RWPE2 (cell line): ENCODE measurements around the gene GALNT10.

Source experiments
- ATAC-seq: fragments of 200-7000 bp; cut with Tn5 transposase; 3 replicates; pipeline ENCODE4 v1.9.1; 2021; ENCODE audit warnings: low read depth
- DNase-seq: peaks from one replicate; pipeline ENCODE4 v3.0.0-alpha.2; 2020; ENCODE audit warnings: low spot score
- H3K27ac ChIP-seq: fragments of 450-650 bp; 2 replicates; pipeline ENCODE4 v1.5.1; 2017; ENCODE audit warnings: mild to moderate bottlenecking; ENCODE audit not compliant: poor library complexity, severe bottlenecking
- H3K27me3 ChIP-seq: fragments of 250-450 bp; sonication (Bioruptor Pico); 2 replicates; pipeline ENCODE4 v1.5.1; 2021; ENCODE audit warnings: mild to moderate bottlenecking, moderate library complexity; ENCODE audit not compliant: insufficient read depth, poor library complexity, severe bottlenecking
- H3K36me3 ChIP-seq: fragments of 250-450 bp; sonication (Bioruptor Pico); 2 replicates; pipeline ENCODE4 v1.5.1; 2020; ENCODE audit warnings: low read depth, mild to moderate bottlenecking, moderate library complexity
- H3K4me1 ChIP-seq: fragments of 250-450 bp; sonication (Bioruptor Pico); 2 replicates; pipeline ENCODE4 v1.5.1; 2021; ENCODE audit warnings: mild to moderate bottlenecking, moderate library complexity; ENCODE audit not compliant: insufficient read depth, poor library complexity, severe bottlenecking
- H3K4me3 ChIP-seq: fragments of 250-450 bp; sonication (Bioruptor Pico); 2 replicates; pipeline ENCODE4 v1.5.1; 2021; ENCODE audit warnings: mild to moderate bottlenecking, moderate library complexity; ENCODE audit not compliant: severe bottlenecking
- H3K9me3 ChIP-seq: fragments of 250-450 bp; sonication (Bioruptor Pico); 2 replicates; pipeline ENCODE4 v1.5.1; 2021; ENCODE audit warnings: mild to moderate bottlenecking, moderate library complexity; ENCODE audit not compliant: severe bottlenecking
- TF ChIP-seq, protein P1 (sequence below): fragments of 450-650 bp; IDR thresholded peaks from one replicate; pipeline ENCODE4 v1.5.1; 2017; ENCODE audit warnings: mild to moderate bottlenecking, moderate library complexity; ENCODE audit not compliant: poor library complexity, severe bottlenecking

GALNT10 gene

GRCh38 chr5:154345255-154345952 lies 154.9 kb downstream of the GALNT10 start:
- ATAC-seq (no peak), DNase-seq (no peak)
- TF ChIP-seq, protein P1, sequence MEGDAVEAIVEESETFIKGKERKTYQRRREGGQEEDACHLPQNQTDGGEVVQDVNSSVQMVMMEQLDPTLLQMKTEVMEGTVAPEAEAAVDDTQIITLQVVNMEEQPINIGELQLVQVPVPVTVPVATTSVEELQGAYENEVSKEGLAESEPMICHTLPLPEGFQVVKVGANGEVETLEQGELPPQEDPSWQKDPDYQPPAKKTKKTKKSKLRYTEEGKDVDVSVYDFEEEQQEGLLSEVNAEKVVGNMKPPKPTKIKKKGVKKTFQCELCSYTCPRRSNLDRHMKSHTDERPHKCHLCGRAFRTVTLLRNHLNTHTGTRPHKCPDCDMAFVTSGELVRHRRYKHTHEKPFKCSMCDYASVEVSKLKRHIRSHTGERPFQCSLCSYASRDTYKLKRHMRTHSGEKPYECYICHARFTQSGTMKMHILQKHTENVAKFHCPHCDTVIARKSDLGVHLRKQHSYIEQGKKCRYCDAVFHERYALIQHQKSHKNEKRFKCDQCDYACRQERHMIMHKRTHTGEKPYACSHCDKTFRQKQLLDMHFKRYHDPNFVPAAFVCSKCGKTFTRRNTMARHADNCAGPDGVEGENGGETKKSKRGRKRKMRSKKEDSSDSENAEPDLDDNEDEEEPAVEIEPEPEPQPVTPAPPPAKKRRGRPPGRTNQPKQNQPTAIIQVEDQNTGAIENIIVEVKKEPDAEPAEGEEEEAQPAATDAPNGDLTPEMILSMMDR, result no peak
- Histone ChIP-seq H3K4me3 (no peak overlapping the region), H3K27me3 (no peaks in the 10 kb centered on the region), H3K36me3 (no peaks in the 10 kb centered on the region), H3K9me3 (no peaks in the 10 kb centered on the region), H3K27ac (no peak overlapping the region), H3K4me1 (no peaks in the 10 kb centered on the region)

DNA sequence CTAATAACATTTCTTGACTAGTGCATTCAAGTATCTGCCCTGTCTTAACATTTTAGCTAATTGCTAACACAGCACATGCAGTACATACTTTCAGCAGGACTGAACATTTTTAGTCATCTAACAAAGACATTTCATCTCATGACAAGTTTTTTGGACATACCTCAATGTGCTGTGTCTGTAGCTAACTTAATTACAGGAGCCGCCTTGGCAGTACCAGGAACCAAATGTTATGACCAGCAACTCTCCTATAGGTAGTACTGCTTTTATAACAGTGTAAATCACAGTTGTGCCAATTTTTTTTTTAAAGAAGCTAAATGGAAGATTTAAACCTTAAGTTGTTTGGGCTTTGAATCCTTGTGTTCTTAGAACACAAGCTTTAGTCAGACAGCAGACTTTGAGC lies 155.9 kb downstream of the GALNT10 start:
- no peaks in the 10 kb centered on the region for H3K36me3 ChIP-seq

DNA sequence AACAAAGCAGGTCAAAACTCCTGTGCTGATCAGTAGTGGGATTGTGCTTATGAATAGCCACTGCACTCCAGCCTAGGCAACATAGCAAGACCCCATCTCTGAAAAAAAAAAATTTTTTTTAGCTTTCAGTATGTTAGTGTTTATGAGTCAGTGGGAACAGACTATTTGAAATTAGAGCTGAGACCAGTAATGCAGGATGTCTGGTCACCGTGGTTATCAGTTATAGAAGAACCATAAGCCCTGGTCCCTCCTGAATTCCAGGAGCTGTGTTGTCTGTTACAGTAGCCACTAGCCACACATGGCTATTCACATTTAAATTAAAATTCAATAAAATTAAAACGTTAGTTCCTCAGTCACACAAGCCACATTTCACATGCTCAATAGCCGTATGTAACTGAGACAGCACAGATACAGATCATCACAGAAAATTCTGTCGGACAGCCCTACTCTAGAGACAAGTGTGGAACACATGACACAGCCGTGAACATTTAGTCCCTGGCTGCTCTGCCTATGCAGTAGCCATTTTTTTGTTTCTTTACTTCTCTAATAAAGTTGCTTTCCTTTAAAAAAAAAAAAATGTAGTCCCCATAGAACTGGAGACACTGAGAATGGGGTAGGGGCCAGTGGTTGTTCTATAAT lies 159.2 kb downstream of the GALNT10 start:
- ATAC-seq, result no peak
- H3K36me3 ChIP-seq, result no peaks in the 10 kb centered on the region

More for the DNA sequence above, 155.9 kb downstream of the GALNT10 start:
- H3K27me3 ChIP-seq, result no peaks in the 10 kb centered on the region
- no peak overlapping the region for H3K4me3 ChIP-seq
- H3K9me3 ChIP-seq, result no peaks in the 10 kb centered on the region
- H3K27ac ChIP-seq, result no peak overlapping the region
- ATAC-seq (no peak), DNase-seq (no peak)
- H3K4me1 ChIP-seq, result no peaks in the 10 kb centered on the region
- TF ChIP-seq, protein P1, result no peak

GRCh38 chr5:154351141-154351540 lies 160.6 kb downstream of the GALNT10 start:
- ATAC-seq, result no peak
- DNase-seq, result no peak
- Histone ChIP-seq H3K4me1 (peaks cover 14% of the 10 kb centered on the region), H3K27me3 (no peaks in the 10 kb centered on the region), H3K9me3 (no peaks in the 10 kb centered on the region), H3K36me3 (no peaks in the 10 kb centered on the region), H3K27ac (peak overlapping the region; percentile 3), H3K4me3 (no peak overlapping the region)
- TF ChIP-seq, protein P1, result no peak

More for the DNA sequence above, 159.2 kb downstream of the GALNT10 start:
- Histone ChIP-seq H3K4me1 (peaks cover 5% of the 10 kb centered on the region), H3K4me3 (no peak overlapping the region), H3K9me3 (no peaks in the 10 kb centered on the region), H3K27ac (no peak overlapping the region), H3K27me3 (no peaks in the 10 kb centered on the region)
- TF ChIP-seq, protein P1, result no peak
- no peak for DNase-seq

GRCh38 chr5:154351566-154351965 lies 161.0 kb downstream of the GALNT10 start:
- H3K27me3 ChIP-seq, result no peaks in the 10 kb centered on the region
- DNase-seq, result no peak
- H3K9me3 ChIP-seq, result no peaks in the 10 kb centered on the region
- TF ChIP-seq, protein P1, result no peak
- H3K4me3 ChIP-seq, result no peak overlapping the region
- no peaks in the 10 kb centered on the region for H3K36me3 ChIP-seq
- no peak for ATAC-seq
- H3K4me1 ChIP-seq, result peaks cover 19% of the 10 kb centered on the region
- H3K27ac ChIP-seq, result peak overlapping the region; percentile 3
